GM12878 (cell line): ENCODE results near the gene CD9. TPM values are rescaled to one million over a fixed set of nuclear protein-coding genes. Genes with fewer than 3 reads are reported as not detected.

Experiments
- EZH2 ChIP-seq: IDR thresholded peaks from 2 replicates; pipeline ENCODE4 v1.6.1; 2012; ENCODE audit warnings: low read depth, mild to moderate bottlenecking, control low read depth, inconsistent platforms, low read length, borderline replicate concordance; ENCODE audit not compliant: control insufficient read depth
- KLF5 ChIP-seq: fragments of 450-650 bp; IDR thresholded peaks from 2 replicates; pipeline ENCODE4 v1.6.1; 2014; ENCODE audit warnings: mild to moderate bottlenecking; ENCODE audit not compliant: partially characterized antibody
- PAX8 ChIP-seq: fragments of 450-650 bp; IDR thresholded peaks from 2 replicates; pipeline ENCODE4 v1.6.1; 2017; ENCODE audit warnings: mild to moderate bottlenecking, moderate library complexity
- POLR2A ChIP-seq: IDR thresholded peaks from 2 replicates; pipeline ENCODE4 v1.6.1; 2011; ENCODE audit warnings: low read depth, mild to moderate bottlenecking, low read length
- POLR2AphosphoS2 ChIP-seq: IDR thresholded peaks from 2 replicates; pipeline ENCODE4 v1.6.1; 2011; ENCODE audit warnings: low read depth, mild to moderate bottlenecking, low read length, improper control_type of control experiment, moderate library complexity
- RAD21 ChIP-seq: IDR thresholded peaks from 2 replicates; pipeline ENCODE4 v1.6.1; 2011; ENCODE audit warnings: mild to moderate bottlenecking, low read depth, low read length, moderate library complexity; ENCODE audit not compliant: insufficient read depth
- SRF ChIP-seq, 2 experiments: IDR thresholded peaks; 2 replicates each; pipeline ENCODE4 v1.6.1; 2011; ENCODE audit warnings: low read depth in 2 of 2, low read length in 2 of 2, mild to moderate bottlenecking in 1 of 2, moderate library complexity in 1 of 2
- ZBED1 ChIP-seq: IDR thresholded peaks from 2 replicates; pipeline ENCODE4 v1.6.1; 2016; ENCODE audit warnings: borderline replicate concordance
- polyA plus RNA-seq, 11 experiments: library from polyadenylated mRNA; depleted of rRNA in 4 of 11; unstranded in 6 of 11; stranded (reverse) in 5 of 11; fragments of >200 nt; fragmentation: Nextera tagmentation in 4 of 11; fragmentation: Illumina TruSeq in 1 of 11; extraction: Ambion mirVana in 4 of 11; extraction: Trizol in 1 of 11; gene quantifications; 1 replicate in 1 of 11; 2 replicates in 10 of 11; pipeline versions ENCODE4 v1.2.1 to v1.2.3, GENCODE V29; 2011 to 2016; ENCODE audit warnings: inconsistent platforms in 2 of 11, missing spikeins in 2 of 11, low read depth in 1 of 11
- total RNA-seq, 4 experiments: library from RNA; depleted of rRNA in 3 of 4; stranded (reverse); fragments of >200 nt in 3 of 4; fragmentation: Illumina TruSeq in 1 of 4; extraction: Trizol in 1 of 4; gene quantifications; 2 replicates each; pipeline versions ENCODE4 v1.2.1 to v1.2.3, GENCODE V29; 2013 to 2021
- TF ChIP-seq, protein P1 (sequence below): fragments of 450-650 bp; formaldehyde crosslinking; IDR thresholded peaks from 2 replicates; pipeline ENCODE4 v1.4.0; 2022; ENCODE audit warnings: mild to moderate bottlenecking, moderate library complexity
- TF ChIP-seq, protein P2 (sequence below): IDR thresholded peaks from 2 replicates; pipeline ENCODE4 v1.6.1; 2012; ENCODE audit warnings: low read depth, low read length, improper control_type of control experiment

CD9 gene
- total and polyA plus RNA-seq, 10 of the 15 experiments (the other 5 are each of a cell fraction or from before 2014, with no cell fraction given) = 4.8 to 29.9 (median 9.7) TPM

DNA sequence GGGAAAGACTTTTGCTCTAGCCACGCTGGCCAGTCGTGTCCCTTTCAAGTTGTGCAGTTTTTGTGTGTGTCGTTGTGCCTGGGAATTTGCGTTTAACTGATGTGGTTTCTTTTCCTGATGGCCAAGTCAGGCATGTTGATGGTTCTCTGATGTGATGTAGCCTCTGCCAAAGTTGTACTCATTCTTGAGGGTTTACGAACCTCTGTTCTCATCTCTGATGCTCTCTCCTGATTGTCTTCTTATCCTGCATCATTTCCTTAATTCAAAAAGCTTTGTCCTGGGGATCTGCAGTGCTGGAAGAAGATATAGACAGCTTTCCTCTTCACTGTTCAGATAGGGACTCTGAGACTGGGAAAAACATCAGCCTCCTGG, 25.4 kb downstream of the CD9 start (continued):
- TF ChIP-seq POLR2AphosphoS2 (no peak), SRF (IDR thresholded peaks at IDR 0.05; ENCODE audit: low read depth in 2 of 2, low read length in 2 of 2) (no peak), PAX8 (no peak), POLR2A (no peak), KLF5 (no peak), EZH2 (no peak), RAD21 (no peak), ZBED1 (no peak)
- TF ChIP-seq, protein P1, sequence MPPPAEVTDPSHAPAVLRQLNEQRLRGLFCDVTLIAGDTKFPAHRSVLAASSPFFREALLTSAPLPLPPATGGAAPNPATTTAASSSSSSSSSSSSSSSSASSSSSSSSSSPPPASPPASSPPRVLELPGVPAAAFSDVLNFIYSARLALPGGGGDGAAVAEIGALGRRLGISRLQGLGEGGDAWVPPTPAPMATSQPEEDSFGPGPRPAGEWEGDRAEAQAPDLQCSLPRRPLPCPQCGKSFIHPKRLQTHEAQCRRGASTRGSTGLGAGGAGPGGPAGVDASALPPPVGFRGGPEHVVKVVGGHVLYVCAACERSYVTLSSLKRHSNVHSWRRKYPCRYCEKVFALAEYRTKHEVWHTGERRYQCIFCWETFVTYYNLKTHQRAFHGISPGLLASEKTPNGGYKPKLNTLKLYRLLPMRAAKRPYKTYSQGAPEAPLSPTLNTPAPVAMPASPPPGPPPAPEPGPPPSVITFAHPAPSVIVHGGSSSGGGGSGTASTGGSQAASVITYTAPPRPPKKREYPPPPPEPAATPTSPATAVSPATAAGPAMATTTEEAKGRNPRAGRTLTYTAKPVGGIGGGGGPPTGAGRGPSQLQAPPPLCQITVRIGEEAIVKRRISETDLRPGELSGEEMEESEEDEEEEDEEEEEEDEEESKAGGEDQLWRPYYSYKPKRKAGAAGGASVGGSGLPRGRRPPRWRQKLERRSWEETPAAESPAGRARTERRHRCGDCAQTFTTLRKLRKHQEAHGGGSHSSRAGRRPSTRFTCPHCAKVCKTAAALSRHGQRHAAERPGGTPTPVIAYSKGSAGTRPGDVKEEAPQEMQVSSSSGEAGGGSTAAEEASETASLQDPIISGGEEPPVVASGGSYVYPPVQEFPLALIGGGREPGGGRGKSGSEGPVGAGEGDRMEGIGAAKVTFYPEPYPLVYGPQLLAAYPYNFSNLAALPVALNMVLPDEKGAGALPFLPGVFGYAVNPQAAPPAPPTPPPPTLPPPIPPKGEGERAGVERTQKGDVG (CRISPR knock-in tag) = no peak
- TF ChIP-seq, protein P2, sequence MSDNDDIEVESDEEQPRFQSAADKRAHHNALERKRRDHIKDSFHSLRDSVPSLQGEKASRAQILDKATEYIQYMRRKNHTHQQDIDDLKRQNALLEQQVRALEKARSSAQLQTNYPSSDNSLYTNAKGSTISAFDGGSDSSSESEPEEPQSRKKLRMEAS = no peak
